ENCODE measurements around the gene EMID1.

EMID1 gene

DNA sequence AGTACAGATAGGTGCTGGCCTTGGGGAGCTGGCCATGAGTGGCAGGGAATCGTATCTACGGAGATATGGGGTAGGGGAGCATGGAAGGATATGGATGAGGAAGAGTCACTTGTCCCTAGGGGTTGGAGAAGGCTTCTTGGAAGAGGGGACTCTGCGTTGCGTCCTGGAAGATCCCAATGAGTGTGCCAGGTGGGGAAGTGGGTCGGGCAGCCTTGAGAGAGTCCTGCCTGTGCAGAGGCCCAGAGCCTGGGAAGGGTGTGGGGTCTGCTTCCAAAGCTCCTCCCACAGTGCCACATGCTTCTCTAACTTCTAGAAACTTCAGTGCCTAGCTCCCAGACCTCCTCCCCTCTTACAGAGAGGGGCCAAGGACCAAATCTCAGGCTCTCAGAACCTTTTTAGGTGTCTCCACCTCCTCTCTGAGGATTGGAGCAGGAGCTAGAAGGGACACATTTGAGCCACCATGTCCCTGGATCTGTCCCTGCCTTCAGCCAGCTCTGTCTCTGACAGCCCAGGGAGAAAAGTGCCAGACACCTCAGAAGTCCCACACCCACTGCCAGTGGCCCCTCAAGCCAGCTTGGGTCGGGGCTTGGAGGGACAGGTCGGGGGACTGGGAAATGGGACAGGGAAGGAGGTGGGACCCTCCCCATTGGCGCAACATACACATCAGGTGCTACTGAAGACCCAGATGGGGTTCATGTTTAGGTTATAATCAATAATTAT is 51.1 kb downstream of the EMID1 start:
- DNase-seq (ENCODE audit: extremely low read depth, insufficient read length) = no peak
- Histone ChIP-seq H3K36me3 (ENCODE audit: control insufficient read depth, insufficient read depth, low read length) (no peaks in the 10 kb centered on the region; the same call in 1 of the 2 replicates), H3K4me3 (replicated peaks; ENCODE audit: low read depth, low read length) (no peak overlapping the region), H3K27me3 (replicated peaks; ENCODE audit: control insufficient read depth, insufficient read depth, low read length) (no peaks in the 10 kb centered on the region)
- TF ChIP-seq, protein P1, sequence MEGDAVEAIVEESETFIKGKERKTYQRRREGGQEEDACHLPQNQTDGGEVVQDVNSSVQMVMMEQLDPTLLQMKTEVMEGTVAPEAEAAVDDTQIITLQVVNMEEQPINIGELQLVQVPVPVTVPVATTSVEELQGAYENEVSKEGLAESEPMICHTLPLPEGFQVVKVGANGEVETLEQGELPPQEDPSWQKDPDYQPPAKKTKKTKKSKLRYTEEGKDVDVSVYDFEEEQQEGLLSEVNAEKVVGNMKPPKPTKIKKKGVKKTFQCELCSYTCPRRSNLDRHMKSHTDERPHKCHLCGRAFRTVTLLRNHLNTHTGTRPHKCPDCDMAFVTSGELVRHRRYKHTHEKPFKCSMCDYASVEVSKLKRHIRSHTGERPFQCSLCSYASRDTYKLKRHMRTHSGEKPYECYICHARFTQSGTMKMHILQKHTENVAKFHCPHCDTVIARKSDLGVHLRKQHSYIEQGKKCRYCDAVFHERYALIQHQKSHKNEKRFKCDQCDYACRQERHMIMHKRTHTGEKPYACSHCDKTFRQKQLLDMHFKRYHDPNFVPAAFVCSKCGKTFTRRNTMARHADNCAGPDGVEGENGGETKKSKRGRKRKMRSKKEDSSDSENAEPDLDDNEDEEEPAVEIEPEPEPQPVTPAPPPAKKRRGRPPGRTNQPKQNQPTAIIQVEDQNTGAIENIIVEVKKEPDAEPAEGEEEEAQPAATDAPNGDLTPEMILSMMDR (IDR thresholded peaks at IDR 0.05; ENCODE audit: insufficient read depth, low read length, poor library complexity, severe bottlenecking) = no peak

DNA sequence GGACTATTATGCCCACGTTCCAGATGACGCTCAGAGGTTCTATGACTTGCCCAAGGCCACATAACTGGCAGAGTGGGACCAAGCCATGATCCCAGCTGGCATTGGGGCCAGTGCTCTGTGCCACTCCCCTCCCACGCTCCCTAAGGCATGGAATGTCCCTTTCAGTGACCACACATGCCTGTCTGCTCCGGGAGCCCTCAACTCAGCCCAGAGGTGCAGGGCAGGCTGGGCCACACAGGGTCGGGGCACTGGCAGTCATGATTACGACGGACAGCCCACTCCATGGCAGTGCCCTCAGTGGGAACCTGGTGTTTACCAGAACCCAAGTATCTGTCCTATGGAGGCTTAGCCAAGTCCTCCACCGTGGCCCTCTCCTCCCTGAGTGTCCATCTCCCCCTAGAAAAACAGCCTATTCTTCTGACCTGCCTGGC is 52.1 kb downstream of the EMID1 start:
- Histone ChIP-seq H3K27me3 (replicated peaks; ENCODE audit: control insufficient read depth, insufficient read depth, low read length) (no peaks in the 10 kb centered on the region), H3K4me3 (replicated peaks; ENCODE audit: low read depth, low read length) (no peak overlapping the region), H3K36me3 (ENCODE audit: control insufficient read depth, insufficient read depth, low read length) (no peaks in the 10 kb centered on the region; the same call in 1 of the 2 replicates)
- DNase-seq (ENCODE audit: extremely low read depth, insufficient read length) = no peak
- TF ChIP-seq, protein P1 (IDR thresholded peaks at IDR 0.05; ENCODE audit: insufficient read depth, low read length, poor library complexity, severe bottlenecking) = no peak

DNA sequence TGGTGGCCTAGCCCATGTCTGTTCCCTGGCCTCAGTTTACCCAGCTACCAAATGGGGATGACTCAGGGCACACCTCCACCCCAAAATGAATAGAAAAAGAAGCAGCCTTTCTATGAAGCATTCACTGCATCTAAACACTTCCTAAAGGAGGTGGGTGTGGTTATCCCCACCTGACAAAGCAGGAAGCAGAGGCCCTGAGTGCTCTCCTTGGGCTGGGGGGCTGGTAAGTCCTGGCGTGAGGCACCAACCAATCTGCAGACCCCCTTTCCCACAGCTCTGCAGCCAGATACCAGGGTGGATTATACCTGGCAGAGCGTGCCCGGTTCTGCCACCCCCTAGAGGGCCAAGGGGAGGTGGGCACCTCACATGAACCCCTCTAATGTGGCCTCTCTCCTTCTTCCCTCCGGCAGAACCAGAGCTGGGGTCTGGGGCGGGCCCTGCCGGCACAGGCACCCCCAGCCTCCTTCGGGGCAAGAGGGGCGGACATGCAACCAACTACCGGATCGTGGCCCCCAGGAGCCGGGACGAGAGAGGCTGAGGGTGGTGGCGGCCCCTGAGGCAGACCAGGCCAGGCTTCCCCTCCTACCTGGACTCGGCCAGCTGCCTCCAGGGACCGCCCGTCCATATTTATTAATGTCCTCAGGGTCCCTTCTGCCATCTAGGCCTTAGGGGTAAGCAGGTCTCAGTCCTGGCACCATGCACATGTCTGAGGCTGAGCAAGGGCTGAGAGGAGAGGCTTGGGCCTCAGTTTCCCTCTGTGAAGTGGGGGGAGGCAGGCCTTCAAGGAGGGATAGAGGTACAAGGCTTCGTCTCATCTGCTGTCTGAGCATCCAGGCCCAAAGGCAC is 52.9 kb downstream of the EMID1 start:
- no peak for DNase-seq (ENCODE audit: extremely low read depth, insufficient read length)
- TF ChIP-seq, protein P1 (IDR thresholded peaks at IDR 0.05; ENCODE audit: insufficient read depth, low read length, poor library complexity, severe bottlenecking) = no peak
- Histone ChIP-seq H3K4me3 (replicated peaks; ENCODE audit: low read depth, low read length) (no peak overlapping the region), H3K27me3 (replicated peaks; ENCODE audit: control insufficient read depth, insufficient read depth, low read length) (no peaks in the 10 kb centered on the region), H3K36me3 (ENCODE audit: control insufficient read depth, insufficient read depth, low read length) (no peaks in the 10 kb centered on the region; the same call in 1 of the 2 replicates)

DNA sequence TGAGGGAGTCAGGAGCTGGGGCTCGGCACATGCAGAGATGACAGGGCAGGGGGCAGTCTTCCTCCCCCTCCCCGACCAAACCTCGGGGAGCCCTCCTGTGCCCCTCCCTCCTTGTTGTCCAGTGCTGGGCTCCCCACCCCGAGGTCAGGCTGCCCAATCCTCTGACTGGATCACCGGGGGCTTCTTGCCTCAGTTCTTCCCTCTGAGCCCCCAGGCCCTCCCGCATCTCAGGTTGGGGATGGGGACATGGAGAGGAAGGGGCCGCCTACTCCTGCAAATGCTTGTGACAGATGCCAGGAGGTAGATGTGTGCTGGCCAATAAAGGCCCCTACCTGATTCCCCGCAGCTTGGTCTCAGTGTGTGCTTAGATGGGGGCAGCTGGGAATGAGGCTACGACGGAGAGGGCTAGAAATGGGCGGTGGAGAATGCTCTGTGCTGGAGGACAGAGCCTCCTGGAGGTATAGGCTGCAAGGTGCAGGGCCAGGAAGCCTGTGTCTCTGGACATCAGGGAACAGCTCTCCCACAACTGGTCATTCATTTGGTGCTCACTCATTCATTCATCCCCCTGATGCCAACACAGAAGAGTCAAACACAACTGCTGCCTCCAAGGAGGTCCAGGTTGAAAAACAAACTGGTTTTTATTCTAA is 53.7 kb downstream of the EMID1 start:
- no peak overlapping the region for H3K4me3 ChIP-seq (replicated peaks; ENCODE audit: low read depth, low read length)
- peaks cover 6% of the 10 kb centered on the region for H3K36me3 ChIP-seq (ENCODE audit: control insufficient read depth, insufficient read depth, low read length)
- H3K27me3 ChIP-seq (replicated peaks; ENCODE audit: control insufficient read depth, insufficient read depth, low read length) = no peaks in the 10 kb centered on the region
- no peak for DNase-seq (ENCODE audit: extremely low read depth, insufficient read length)
- TF ChIP-seq, protein P1 (IDR thresholded peaks at IDR 0.05; ENCODE audit: insufficient read depth, low read length, poor library complexity, severe bottlenecking) = no peak

DNA sequence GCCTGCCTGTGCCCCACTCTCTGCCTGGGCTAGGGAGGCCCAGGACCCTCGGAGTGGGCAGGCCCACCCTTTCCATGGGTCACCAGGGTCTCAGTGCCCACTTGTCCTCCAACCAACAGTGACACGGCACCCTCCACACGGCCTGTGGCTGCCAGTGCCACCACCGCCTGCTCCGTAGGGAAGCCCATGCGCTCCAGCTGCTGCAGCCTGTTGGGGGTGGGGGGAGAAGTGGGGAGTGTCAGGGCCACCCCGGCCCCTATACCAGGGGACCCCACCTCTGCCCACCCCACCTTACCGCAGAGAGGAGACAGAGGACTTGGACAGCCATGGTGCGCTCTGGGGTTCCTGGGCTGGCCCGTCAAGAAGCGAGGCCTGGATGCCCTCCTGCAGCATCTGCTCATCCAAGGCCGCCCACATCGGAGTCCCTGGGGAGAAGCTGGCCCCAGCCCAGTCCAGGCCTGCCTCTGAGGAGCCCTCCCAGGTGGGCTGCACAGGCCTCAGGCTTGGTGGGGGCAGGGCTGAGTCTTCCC is 54.4 kb downstream of the EMID1 start:
- DNase-seq (ENCODE audit: extremely low read depth, insufficient read length) = no peak
- Histone ChIP-seq H3K36me3 (ENCODE audit: control insufficient read depth, insufficient read depth, low read length) (peaks cover 9% of the 10 kb centered on the region), H3K27me3 (replicated peaks; ENCODE audit: control insufficient read depth, insufficient read depth, low read length) (no peaks in the 10 kb centered on the region), H3K4me3 (replicated peaks; ENCODE audit: low read depth, low read length) (no peak overlapping the region)
- TF ChIP-seq, protein P1 (IDR thresholded peaks at IDR 0.05; ENCODE audit: insufficient read depth, low read length, poor library complexity, severe bottlenecking) = no peak
